Thyroid gland (tissue), 4 donors: ENCODE results near the gene LRP11.
A peak's percentile ranks its signal among the peaks of the same experiment; 100 is the strongest.

Experiments used
- CTCF ChIP-seq, 6 experiments: fragments of 200-600 bp in 3 of 6; fragments of 450-650 bp in 3 of 6; sonication (generic) in 3 of 6; IDR thresholded peaks; one replicate each; pipeline ENCODE4 v1.5.1; 2016 to 2019; ENCODE audit warnings: antibody characterized with exemption in 6 of 6, mild to moderate bottlenecking in 2 of 6, inconsistent platforms in 1 of 6, moderate library complexity in 1 of 6
- POLR2A ChIP-seq, 2 donors: fragments of 450-650 bp; IDR thresholded peaks; one replicate each; pipeline ENCODE4 v1.6.1; 2017; ENCODE audit warnings: antibody characterized with exemption in 2 of 2, mild to moderate bottlenecking in 2 of 2, moderate library complexity in 1 of 2

GRCh38 chr6:149863698-149864577 lies at the start of gene LRP11:
- TF ChIP-seq POLR2A (IDR thresholded peaks at IDR 0.05), result peak; percentile 71 to 96
- peak in 1 of 6 experiments; percentile 2 for TF ChIP-seq CTCF (IDR thresholded peaks at IDR 0.05)
